Calu3 (cell line): ENCODE data around the gene CXXC4. TPM values are rescaled to one million over a fixed set of nuclear protein-coding genes. Genes with fewer than 3 reads are reported as not detected.

Experiments
- BruUV-seq: library from RNA; stranded (reverse); fragments of 400-500 nt; replicated peaks from 2 replicates; lab custom pipeline; 2021; lab: Mats Ljungman, UMichigan
- CTCF ChIA-PET: fragments of 300-600 bp; sonication (Branson Sonifier 250); formaldehyde crosslinking; loops from one replicate; lab custom pipeline; 2022; ENCODE audit warnings: antibody characterized with exemption; lab: Charles Lee
- DNase-seq: peaks from one replicate; pipeline ENCODE4 v3.0.0; 2022
- H3K27ac Mint-ChIP-seq: one replicate; pipeline ENCODE4 v1.8.0; 2022; ENCODE audit warnings: mixed read lengths; ENCODE audit not compliant: unreplicated experiment
- H3K27me3 Mint-ChIP-seq: one replicate; pipeline ENCODE4 v1.8.0; 2022; ENCODE audit warnings: mixed read lengths; ENCODE audit not compliant: unreplicated experiment
- H3K36me3 Mint-ChIP-seq: one replicate; pipeline ENCODE4 v1.8.0; 2022; ENCODE audit warnings: mild to moderate bottlenecking, moderate library complexity, mixed read lengths; ENCODE audit not compliant: insufficient read depth, unreplicated experiment
- H3K4me1 Mint-ChIP-seq: one replicate; pipeline ENCODE4 v1.8.0; 2022; ENCODE audit warnings: mild to moderate bottlenecking, low read depth, mixed read lengths; ENCODE audit not compliant: unreplicated experiment
- H3K4me3 Mint-ChIP-seq: one replicate; pipeline ENCODE4 v1.8.0; 2022; ENCODE audit warnings: mild to moderate bottlenecking, low read depth, moderate library complexity, mixed read lengths; ENCODE audit not compliant: unreplicated experiment
- H3K9me3 Mint-ChIP-seq: one replicate; pipeline ENCODE4 v1.8.0; 2022; ENCODE audit warnings: low read depth, mixed read lengths; ENCODE audit not compliant: unreplicated experiment
- intact Hi-C: fragments of 100-400 bp; cut with micrococcal nuclease; formaldehyde crosslinking; loops from one replicate; pipeline ENCODE4 v1.10.0; 2022; ENCODE audit not compliant: unreplicated experiment
- total RNA-seq: library from RNA; stranded (reverse); gene quantifications from 2 replicates; pipeline ENCODE4 v1.2.3, GENCODE V29; 2022
- TF ChIP-seq, protein P1 (sequence below): fragments of 200-600 bp; IDR thresholded peaks from one replicate; pipeline ENCODE4 v1.8.0; 2022; ENCODE audit warnings: antibody characterized with exemption; ENCODE audit not compliant: unreplicated experiment

Gene CXXC4
- total RNA-seq, 1 experiment from 2014 or later, result 0.66 TPM

DNA sequence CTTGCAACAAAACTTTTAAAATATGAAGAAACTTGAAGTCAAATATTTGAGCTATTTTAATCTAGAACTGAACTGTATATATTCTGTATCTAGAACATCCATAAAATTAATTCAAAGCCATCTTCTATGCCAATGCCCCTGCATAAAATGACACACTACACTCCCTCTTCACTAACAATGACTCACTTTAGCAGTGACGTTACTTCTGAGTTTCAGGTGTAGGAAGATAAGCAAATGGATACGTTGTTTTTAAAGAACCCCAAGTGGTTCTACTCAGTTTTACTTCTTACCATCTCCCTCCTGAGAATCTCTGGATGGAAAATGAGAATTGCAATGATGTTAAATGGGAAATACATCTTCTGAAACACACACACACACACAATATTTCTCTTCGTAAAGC lies 45.2 kb downstream of the CXXC4 start:
- CTCF ChIA-PET, result no interaction called here
- no peak for DNase-seq
- intact Hi-C loops, result no loop called here
- no TSS peak for BruUV-seq
- H3K27me3 Mint-ChIP-seq, result no peaks in the 10 kb centered on the region
- no peaks in the 10 kb centered on the region for H3K4me1 Mint-ChIP-seq
- no peaks in the 10 kb centered on the region for H3K9me3 Mint-ChIP-seq
- TF ChIP-seq, protein P1, sequence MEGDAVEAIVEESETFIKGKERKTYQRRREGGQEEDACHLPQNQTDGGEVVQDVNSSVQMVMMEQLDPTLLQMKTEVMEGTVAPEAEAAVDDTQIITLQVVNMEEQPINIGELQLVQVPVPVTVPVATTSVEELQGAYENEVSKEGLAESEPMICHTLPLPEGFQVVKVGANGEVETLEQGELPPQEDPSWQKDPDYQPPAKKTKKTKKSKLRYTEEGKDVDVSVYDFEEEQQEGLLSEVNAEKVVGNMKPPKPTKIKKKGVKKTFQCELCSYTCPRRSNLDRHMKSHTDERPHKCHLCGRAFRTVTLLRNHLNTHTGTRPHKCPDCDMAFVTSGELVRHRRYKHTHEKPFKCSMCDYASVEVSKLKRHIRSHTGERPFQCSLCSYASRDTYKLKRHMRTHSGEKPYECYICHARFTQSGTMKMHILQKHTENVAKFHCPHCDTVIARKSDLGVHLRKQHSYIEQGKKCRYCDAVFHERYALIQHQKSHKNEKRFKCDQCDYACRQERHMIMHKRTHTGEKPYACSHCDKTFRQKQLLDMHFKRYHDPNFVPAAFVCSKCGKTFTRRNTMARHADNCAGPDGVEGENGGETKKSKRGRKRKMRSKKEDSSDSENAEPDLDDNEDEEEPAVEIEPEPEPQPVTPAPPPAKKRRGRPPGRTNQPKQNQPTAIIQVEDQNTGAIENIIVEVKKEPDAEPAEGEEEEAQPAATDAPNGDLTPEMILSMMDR, result no peak
- no peak overlapping the region for H3K27ac Mint-ChIP-seq
- no peaks in the 10 kb centered on the region for H3K36me3 Mint-ChIP-seq
- H3K4me3 Mint-ChIP-seq, result no peak overlapping the region

DNA sequence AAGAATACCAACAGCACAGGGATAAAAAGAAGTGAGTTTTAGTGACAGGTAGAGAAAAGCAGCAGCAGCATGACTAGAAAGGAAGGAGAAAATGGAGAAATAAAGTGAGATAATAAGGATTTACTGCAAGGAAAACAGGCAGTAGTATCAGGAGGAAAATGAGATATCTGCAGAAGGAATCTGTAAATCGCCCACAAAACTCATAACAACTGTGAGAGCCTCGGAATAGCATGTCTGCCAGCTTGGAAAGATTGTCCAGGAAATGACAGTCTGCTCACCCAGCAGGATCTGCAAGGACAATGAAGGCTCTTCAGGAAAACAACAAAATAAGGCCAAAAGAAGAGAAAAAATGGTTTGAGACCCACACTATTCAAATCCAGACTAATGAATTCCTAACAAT lies 47.4 kb downstream of the CXXC4 start:
- H3K36me3 Mint-ChIP-seq, result no peaks in the 10 kb centered on the region
- H3K27ac Mint-ChIP-seq, result no peak overlapping the region
- no peaks in the 10 kb centered on the region for H3K4me1 Mint-ChIP-seq
- no peak for DNase-seq
- CTCF ChIA-PET, result interaction anchor here (0.6 kb wide), 1 partner anchor 598 kb away, joined by 3 read pairs; no protein-coding TSS in a partner anchor
- no peak overlapping the region for H3K4me3 Mint-ChIP-seq
- BruUV-seq, result no TSS peak
- H3K27me3 Mint-ChIP-seq, result no peaks in the 10 kb centered on the region
- no peaks in the 10 kb centered on the region for H3K9me3 Mint-ChIP-seq
- intact Hi-C loops, result no loop called here
- TF ChIP-seq, protein P1, result no peak

DNA sequence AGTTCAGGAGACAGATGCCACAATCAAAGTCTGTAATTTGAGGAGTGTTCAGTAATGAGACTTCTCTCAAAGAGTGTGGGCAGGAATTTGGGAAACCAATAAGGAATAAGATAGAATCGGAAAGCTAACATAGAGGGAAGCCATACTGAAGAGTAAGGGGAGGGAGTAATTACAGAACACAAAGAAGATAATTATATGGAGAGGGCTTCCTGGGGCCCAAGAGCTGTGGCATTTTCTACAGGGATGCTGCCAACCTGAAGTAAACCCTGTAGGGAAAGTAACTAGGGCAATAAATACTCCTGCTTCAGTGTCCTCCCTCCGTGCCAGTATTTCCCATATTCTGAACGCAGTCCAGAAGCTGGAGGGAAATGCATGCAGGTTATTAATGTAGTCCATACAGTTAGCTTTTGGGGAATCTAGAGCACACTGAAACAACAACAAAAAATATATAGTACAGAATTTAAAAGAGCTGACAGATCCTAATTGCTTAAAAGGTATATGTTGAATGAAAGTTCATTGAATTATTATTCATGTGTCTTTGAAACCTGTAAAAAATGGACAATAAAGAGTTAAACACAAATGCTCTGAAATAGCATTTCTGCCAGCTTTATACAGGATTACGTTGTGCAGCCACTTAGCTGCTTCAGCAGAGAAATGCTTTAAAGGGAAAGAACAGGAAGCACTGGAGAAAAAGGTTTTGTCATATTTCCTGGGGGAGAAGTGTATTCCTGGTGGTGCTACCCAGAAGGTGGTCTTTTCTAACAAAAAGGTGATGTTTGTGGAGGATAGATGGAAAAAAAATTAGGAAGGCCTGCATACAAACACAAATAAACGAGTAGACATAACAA lies 48.0 kb downstream of the CXXC4 start:
- CTCF ChIA-PET, result interaction anchor here (0.6 kb wide), 1 partner anchor 599 kb away, joined by 3 read pairs; no protein-coding TSS in a partner anchor
- TF ChIP-seq, protein P1, result no peak
- Mint-ChIP-seq H3K27ac (no peak overlapping the region), H3K9me3 (no peaks in the 10 kb centered on the region), H3K4me1 (no peaks in the 10 kb centered on the region), H3K4me3 (no peak overlapping the region), H3K36me3 (no peaks in the 10 kb centered on the region), H3K27me3 (no peaks in the 10 kb centered on the region)
- intact Hi-C loops, result no loop called here
- BruUV-seq, result no TSS peak
- DNase-seq, result no peak

DNA sequence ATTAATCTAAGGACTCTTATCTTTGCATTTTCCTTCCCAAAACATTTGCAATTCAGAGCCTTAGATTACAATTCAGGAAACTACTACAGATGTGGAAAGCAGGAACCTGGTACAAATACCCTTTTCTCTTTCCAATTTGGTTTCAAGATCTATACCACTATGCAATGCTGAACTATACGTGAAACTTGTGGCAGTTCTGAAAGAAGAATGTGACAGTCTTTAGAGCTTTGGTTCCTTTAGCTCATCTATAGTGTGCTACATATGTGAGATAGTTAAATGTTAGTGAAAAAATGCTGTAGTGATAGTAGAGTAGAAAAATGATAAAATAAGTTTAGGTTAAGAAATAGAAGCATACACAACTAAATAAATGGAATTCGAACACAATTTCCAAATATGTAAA lies 50.0 kb downstream of the CXXC4 start:
- intact Hi-C loops, result no loop called here
- Mint-ChIP-seq H3K27ac (no peak overlapping the region), H3K4me3 (no peak overlapping the region), H3K36me3 (no peaks in the 10 kb centered on the region), H3K4me1 (no peaks in the 10 kb centered on the region), H3K27me3 (no peaks in the 10 kb centered on the region), H3K9me3 (peaks cover 2% of the 10 kb centered on the region)
- no TSS peak for BruUV-seq
- DNase-seq, result no peak
- CTCF ChIA-PET, result no interaction called here
- TF ChIP-seq, protein P1, result no peak
